ENCODE results near the gene LRP2. TPM values are rescaled to one million over a fixed set of nuclear protein-coding genes. Genes with fewer than 3 reads are reported as not detected.

LRP2 gene
- total RNA-seq, 6 donors from 2014 or later = 20.0 to 56.5 (median 27.5) TPM

GRCh38 chr2:169366066-169366465 lies 3.7 kb upstream of the LRP2 start:
- DNase-seq (no peak), ATAC-seq (ENCODE audit: low FRiP score in 2 of 2) (no peak)

GRCh38 chr2:169365029-169365480 lies 2.7 kb upstream of the LRP2 start:
- no peak for DNase-seq
- peaks cover 34 to 51% (median 36%) of the 10 kb centered on the region in 4 donors for H3K4me1 ChIP-seq
- H3K9me3 ChIP-seq = no peaks in the 10 kb centered on the region
- H3K4me3 ChIP-seq = peak overlapping the region in 3 of 4 donors; percentile 50 to 66 (median 60)
- WGBS, 2 donors = 4 to 8% methylated on average over 4 of the region's 4 CpGs
- TF ChIP-seq CTCF (IDR thresholded peaks at IDR 0.05) (no peak), POLR2A (IDR thresholded peaks at IDR 0.05) (no peak)
- peaks cover 0 to 29% (median 8%) of the 10 kb centered on the region in 4 donors for H3K27me3 ChIP-seq
- peak overlapping the region in 2 of 4 donors; percentile 7 to 58 for H3K27ac ChIP-seq
- no peaks in the 10 kb centered on the region for H3K36me3 ChIP-seq
- no peak for ATAC-seq (ENCODE audit: low FRiP score in 2 of 2)

More at GRCh38 chr2:169366066-169366465, 3.7 kb upstream of the LRP2 start:
- Histone ChIP-seq H3K27me3 (peaks cover 0 to 29% (median 8%) of the 10 kb centered on the region in 4 donors), H3K4me3 (no peak overlapping the region), H3K36me3 (no peaks in the 10 kb centered on the region), H3K4me1 (peaks cover 32 to 43% (median 35%) of the 10 kb centered on the region in 4 donors), H3K9me3 (no peaks in the 10 kb centered on the region), H3K27ac (no peak overlapping the region)
- TF ChIP-seq EP300 (IDR thresholded peaks at IDR 0.05) = no peak

GRCh38 chr2:169363560-169364150 lies 1.3 kb upstream of the LRP2 start:
- H3K4me1 ChIP-seq = peaks cover 34 to 51% (median 36%) of the 10 kb centered on the region in 4 donors
- H3K4me3 ChIP-seq = peak overlapping the region; percentile 50 to 66 (median 61)
- H3K27me3 ChIP-seq = peaks cover 0 to 29% (median 8%) of the 10 kb centered on the region in 4 donors
- DNase-seq (peak; percentile 66 to 69), ATAC-seq (ENCODE audit: low FRiP score in 2 of 2) (peak; percentile 58 to 70)
- H3K36me3 ChIP-seq = no peaks in the 10 kb centered on the region
- TF ChIP-seq POLR2A (IDR thresholded peaks at IDR 0.05) (peak in 1 of 4 donors; percentile 38), POLR2AphosphoS5 (IDR thresholded peaks at IDR 0.05) (no peak)
- 0 to 1% methylated on average over 23 to 26 of the region's 26 CpGs for WGBS, 2 donors
- peak overlapping the region in 2 of 4 donors; percentile 57 to 79 for H3K27ac ChIP-seq
- no peaks in the 10 kb centered on the region for H3K9me3 ChIP-seq

GRCh38 chr2:169362894-169363559 lies 693 bp upstream of the LRP2 start:
- H3K27ac ChIP-seq = peak overlapping the region in 1 of 4 donors; percentile 57
- no peak for ATAC-seq (ENCODE audit: low FRiP score in 2 of 2)
- DNase-seq = peak in 1 of 2 donors; percentile 60

GRCh38 chr2:169361706-169362117 lies 622 bp downstream of the LRP2 start:
- peak overlapping the region in 1 of 4 donors; percentile 24 for H3K27ac ChIP-seq
- peak; percentile 42 to 87 for DNase-seq
- peak overlapping the region; percentile 26 to 66 (median 55) for H3K4me3 ChIP-seq
- WGBS, 2 donors = 3% methylated on average over 21 of the region's 32 CpGs; no CpG with 5 or more reads in 1 of the 2 donors
- H3K9me3 ChIP-seq = no peaks in the 10 kb centered on the region
- peaks cover 34 to 51% (median 36%) of the 10 kb centered on the region in 4 donors for H3K4me1 ChIP-seq
- H3K27me3 ChIP-seq = peaks cover 0 to 29% (median 8%) of the 10 kb centered on the region in 4 donors
- peak in 1 of 2 donors; percentile 51 for ATAC-seq (ENCODE audit: low FRiP score in 2 of 2)
- H3K36me3 ChIP-seq = no peaks in the 10 kb centered on the region
- TF ChIP-seq CTCF (IDR thresholded peaks at IDR 0.05) (no peak), POLR2A (IDR thresholded peaks at IDR 0.05) (peak in 1 of 4 donors; percentile 5)

More at GRCh38 chr2:169362894-169363559, 693 bp upstream of the LRP2 start:
- 2 to 4% methylated on average over 24 of the region's 24 CpGs for WGBS, 2 donors
- no peak for TF ChIP-seq POLR2A (IDR thresholded peaks at IDR 0.05)
- no peak for TF ChIP-seq EP300 (IDR thresholded peaks at IDR 0.05)
- TF ChIP-seq POLR2AphosphoS5 (IDR thresholded peaks at IDR 0.05) = no peak
- no peak for TF ChIP-seq CTCF (IDR thresholded peaks at IDR 0.05)
- peaks cover 34 to 51% (median 36%) of the 10 kb centered on the region in 4 donors for H3K4me1 ChIP-seq
- H3K9me3 ChIP-seq = no peaks in the 10 kb centered on the region
- H3K4me3 ChIP-seq = peak overlapping the region; percentile 3 to 66 (median 55)
- H3K36me3 ChIP-seq = no peaks in the 10 kb centered on the region
- peaks cover 0 to 29% (median 8%) of the 10 kb centered on the region in 4 donors for H3K27me3 ChIP-seq

All from upper lobe of left lung (tissue), 6 donors.